NCI-H2227 (cell line): ENCODE measurements around the gene PKNOX2.

Experiments used
- DNase-seq: peaks from one replicate; lab custom pipeline; 2025; ENCODE audit not compliant: unreplicated experiment; lab: John Stamatoyannopoulos, UW

The PKNOX2 gene

GRCh38 chr11:125171974-125172373, 7.4 kb downstream of the PKNOX2 start:
- DNase-seq: no peak

- DNase-seq: no peak
Observed at GRCh38 chr11:125173027-125173426, 8.5 kb downstream of the PKNOX2 start.

GRCh38 chr11:125173556-125173955, 9.0 kb downstream of the PKNOX2 start:
- no peak for DNase-seq

- no peak for DNase-seq
Observed at GRCh38 chr11:125174057-125174456, 9.5 kb downstream of the PKNOX2 start.

GRCh38 chr11:125174686-125175085, 10.1 kb downstream of the PKNOX2 start:
- no peak for DNase-seq

- no peak for DNase-seq
Observed at GRCh38 chr11:125175166-125175565, 10.6 kb downstream of the PKNOX2 start.

GRCh38 chr11:125175896-125176575, 11.5 kb downstream of the PKNOX2 start:
- no peak for DNase-seq

GRCh38 chr11:125176866-125177265, 12.3 kb downstream of the PKNOX2 start:
- no peak for DNase-seq

GRCh38 chr11:125177543-125177942, 13.0 kb downstream of the PKNOX2 start:
- no peak for DNase-seq

- DNase-seq: no peak
Observed at GRCh38 chr11:125179346-125179745, 14.8 kb downstream of the PKNOX2 start.

GRCh38 chr11:125179895-125180294, 15.3 kb downstream of the PKNOX2 start:
- no peak for DNase-seq

GRCh38 chr11:125180413-125181305, 16.1 kb downstream of the PKNOX2 start:
- no peak for DNase-seq

- no peak for DNase-seq
Observed at GRCh38 chr11:125182573-125182972, 18.0 kb downstream of the PKNOX2 start.

GRCh38 chr11:125183641-125184040, 19.1 kb downstream of the PKNOX2 start:
- DNase-seq: no peak

- no peak for DNase-seq
Observed at GRCh38 chr11:125188021-125188420, 23.5 kb downstream of the PKNOX2 start.

- peak; percentile 16 for DNase-seq
Observed at GRCh38 chr11:125190566-125190965, 26.0 kb downstream of the PKNOX2 start.

- no peak for DNase-seq
Observed at GRCh38 chr11:125192183-125192582, 27.6 kb downstream of the PKNOX2 start.

- no peak for DNase-seq
Observed at GRCh38 chr11:125192717-125193415, 28.3 kb downstream of the PKNOX2 start.

GRCh38 chr11:125193416-125193726, 28.8 kb downstream of the PKNOX2 start:
- DNase-seq: no peak

- no peak for DNase-seq
Observed at GRCh38 chr11:125193841-125194240, 29.3 kb downstream of the PKNOX2 start.

GRCh38 chr11:125199915-125200314, 35.4 kb downstream of the PKNOX2 start:
- DNase-seq: no peak

GRCh38 chr11:125200441-125200840, 35.9 kb downstream of the PKNOX2 start:
- no peak for DNase-seq
